B cell (primary cell): ENCODE data around the gene DHRS12. TPM values are rescaled to one million over a fixed set of nuclear protein-coding genes. Genes with fewer than 3 reads are reported as not detected.

Experiments
- ATAC-seq: fragments of 200-7000 bp; cut with Tn5 transposase; one replicate; pipeline ENCODE4 v1.10.0; 2021; ENCODE audit warnings: low read depth, mild to moderate bottlenecking, moderate number of reproducible peaks, moderate library complexity
- CTCF ChIA-PET: fragments of 350-600 bp; sonication (Branson Sonifier 250); formaldehyde crosslinking; loops from one replicate; lab custom pipeline; 2021; ENCODE audit warnings: antibody characterized with exemption, inconsistent platforms; lab: Charles Lee
- POLR2A ChIA-PET: fragments of 350-600 bp; sonication (Branson Sonifier 250); formaldehyde crosslinking; loops from one replicate; lab custom pipeline; 2021; ENCODE audit warnings: antibody characterized with exemption; lab: Charles Lee
- DNase-seq: peaks from one replicate; pipeline ENCODE4 v3.0.0; 2013
- H2AFZ ChIP-seq: 2 replicates; pipeline ENCODE4 v1.6.1; 2012; ENCODE audit warnings: mild to moderate bottlenecking, low read depth, low read length; ENCODE audit not compliant: insufficient read depth, poor library complexity, severe bottlenecking
- H3K27ac ChIP-seq, 2 donors: 1 replicate in 1 of 2; 2 replicates in 1 of 2; pipeline ENCODE4 v1.5.1; 2012 to 2013; ENCODE audit warnings: low read length in 2 of 2, mild to moderate bottlenecking in 2 of 2, moderate library complexity in 1 of 2
- H3K27me3 ChIP-seq, 4 experiments: fragments of 200-600 bp in 1 of 4; sonication (generic) in 1 of 4; replicated peaks in 1 of 4; 1 replicate in 2 of 4; 2 replicates in 2 of 4; pipeline versions ENCODE4 v1.6.1 to v1.7.0; 2013 to 2016; ENCODE audit warnings: low read length in 3 of 4, mild to moderate bottlenecking in 2 of 4, mixed read lengths in 1 of 4, moderate library complexity in 1 of 4; ENCODE audit not compliant: insufficient read depth in 4 of 4, control insufficient read depth in 3 of 4; ENCODE audit errors: control extremely low read depth in 1 of 4
- H3K36me3 ChIP-seq, 2 experiments: replicated peaks in 1 of 2; 1 replicate in 1 of 2; 2 replicates in 1 of 2; pipeline versions ENCODE4 v1.6.1 to v1.7.1; 2013; ENCODE audit warnings: low read length in 1 of 2; ENCODE audit not compliant: insufficient read depth in 2 of 2, control insufficient read depth in 1 of 2; ENCODE audit errors: control extremely low read depth in 1 of 2, extremely low read depth in 1 of 2
- H3K4me1 ChIP-seq, 2 donors: fragments of 200-600 bp in 1 of 2; sonication (generic) in 1 of 2; 1 replicate in 1 of 2; 2 replicates in 1 of 2; pipeline versions ENCODE4 v1.5.1 to v1.6.1; 2013 to 2017; ENCODE audit warnings: low read length in 2 of 2; ENCODE audit not compliant: control insufficient read depth in 2 of 2, insufficient read depth in 2 of 2
- H3K4me2 ChIP-seq: replicated peaks from 2 replicates; pipeline ENCODE3; 2012; ENCODE audit warnings: mild to moderate bottlenecking, low read depth, low read length; ENCODE audit not compliant: poor library complexity, severe bottlenecking
- H3K4me3 ChIP-seq, 5 experiments: fragments of 200-600 bp in 1 of 5; sonication (generic) in 1 of 5; 1 replicate in 3 of 5; 2 replicates in 2 of 5; pipeline versions ENCODE4 v1.5.1 to v1.7.0; 2011 to 2016; ENCODE audit warnings: low read length in 4 of 5, mild to moderate bottlenecking in 4 of 5, low read depth in 2 of 5, control low read depth in 1 of 5, moderate library complexity in 1 of 5; ENCODE audit not compliant: insufficient read depth in 1 of 5; ENCODE audit errors: control extremely low read depth in 1 of 5, extremely low read depth in 1 of 5
- H3K79me2 ChIP-seq: fragments of 200-600 bp; sonication (generic); one replicate; pipeline ENCODE4 v1.6.0; 2016; ENCODE audit warnings: low read length; ENCODE audit not compliant: control insufficient read depth, insufficient read depth
- H3K9ac ChIP-seq: fragments of 200-600 bp; sonication (generic); 2 replicates; pipeline ENCODE4 v1.6.1; 2017; ENCODE audit warnings: mild to moderate bottlenecking, low read length, moderate library complexity
- H3K9me3 ChIP-seq, 3 donors: one replicate each; pipeline versions ENCODE4 v1.6.1 to v1.7.1; 2013; ENCODE audit warnings: low read length in 2 of 3; ENCODE audit not compliant: control insufficient read depth in 2 of 3, insufficient read depth in 1 of 3; ENCODE audit errors: control extremely low read depth in 1 of 3
- H4K20me1 ChIP-seq: 2 replicates; pipeline ENCODE4 v1.6.0; 2012; ENCODE audit warnings: mild to moderate bottlenecking, low read length; ENCODE audit not compliant: insufficient read depth, control insufficient read depth, poor library complexity, severe bottlenecking
- H3K27ac Mint-ChIP-seq: one replicate; pipeline ENCODE4 v1.8.0; 2021; ENCODE audit warnings: mixed read lengths
- H3K27me3 Mint-ChIP-seq: one replicate; pipeline ENCODE4 v1.8.0; 2021; ENCODE audit warnings: mixed read lengths
- H3K4me1 Mint-ChIP-seq: one replicate; pipeline ENCODE4 v1.8.0; 2021; ENCODE audit warnings: mixed read lengths
- H3K4me3 Mint-ChIP-seq: one replicate; pipeline ENCODE4 v1.8.0; 2021; ENCODE audit warnings: mixed read lengths
- H3K9me3 Mint-ChIP-seq: one replicate; pipeline ENCODE4 v1.8.0; 2022; ENCODE audit warnings: mixed read lengths; ENCODE audit not compliant: insufficient read depth
- EZH2 ChIP-seq: IDR thresholded peaks from 2 replicates; pipeline ENCODE4 v1.6.1; 2012; ENCODE audit warnings: borderline replicate concordance, low read depth, mild to moderate bottlenecking, moderate library complexity, low read length; ENCODE audit not compliant: insufficient read depth, poor library complexity, severe bottlenecking
- WGBS: methylation state at CpG from one replicate; pipeline ENCODE4 v1.1.5; 2013; ENCODE audit warnings: missing lambda C conversion rate; ENCODE audit not compliant: insufficient coverage; 5-methylcytosine and 5-hydroxymethylcytosine counted together
- intact Hi-C: fragments of 100-400 bp; cut with micrococcal nuclease; formaldehyde crosslinking; loops from one replicate; pipeline ENCODE4 v1.10.0; 2022
- polyA plus RNA-seq: library from polyadenylated mRNA; depleted of rRNA; stranded (reverse); fragments of >200 nt; gene quantifications from 2 replicates; pipeline ENCODE4 v1.2.3, GENCODE V29; 2012
- total RNA-seq, 2 donors: library from RNA; stranded (reverse); fragments of 120-200 nt in 1 of 2; gene quantifications; 1 replicate in 1 of 2; 2 replicates in 1 of 2; pipeline versions ENCODE4 v1.2.3 to v1.2.4, GENCODE V29; 2013 to 2022
- TF ChIP-seq, protein P1 (sequence below): fragments of 200-600 bp; IDR thresholded peaks from one replicate; pipeline ENCODE4 v1.8.0; 2022; ENCODE audit warnings: antibody characterized with exemption, mild to moderate bottlenecking

Gene DHRS12
- total and polyA plus RNA-seq, 2 donors (not counting 1 experiment from before 2014, with no cell fraction given), result 12.0 to 23.2 TPM

DNA sequence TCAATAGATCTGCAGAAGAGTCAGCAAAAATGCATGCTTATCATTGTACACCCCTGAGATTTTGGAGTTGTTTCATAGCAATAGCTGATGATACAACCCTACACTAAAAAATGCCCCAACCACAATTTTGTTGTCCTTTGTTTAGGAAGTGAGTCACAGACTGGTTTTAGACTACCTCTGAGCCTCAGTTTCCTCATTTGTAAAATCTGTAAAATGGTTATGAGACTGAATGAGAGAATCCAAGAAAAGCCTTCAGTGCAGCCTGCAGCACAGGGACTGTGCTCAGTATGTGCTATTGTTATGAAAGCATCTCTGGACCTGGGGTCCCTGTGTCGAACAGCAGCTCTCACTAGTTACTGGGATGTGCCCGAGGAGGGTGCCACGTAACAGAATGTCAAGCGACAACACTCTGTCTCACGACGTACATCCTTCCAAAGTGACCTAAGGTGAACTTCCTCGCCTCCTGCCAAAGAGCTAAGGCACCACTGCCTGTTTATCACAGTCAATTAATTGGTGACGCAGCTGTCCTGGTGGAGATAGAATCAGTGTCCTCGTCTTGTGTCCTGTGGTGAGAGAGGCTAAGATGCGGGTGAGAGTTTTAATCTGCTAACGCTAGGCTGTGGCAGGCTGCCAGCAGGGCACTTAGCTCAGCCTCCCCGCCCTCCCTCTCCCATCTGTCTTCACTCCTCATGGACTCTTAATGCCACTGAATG, 18.1 kb downstream of the DHRS12 start:
- H3K27me3 Mint-ChIP-seq, result no peaks in the 10 kb centered on the region
- H3K4me1 ChIP-seq, result peaks cover 0 to 10% of the 10 kb centered on the region in 2 donors
- peaks cover 11% of the 10 kb centered on the region for H3K4me1 Mint-ChIP-seq
- H3K4me3 ChIP-seq, result no peak overlapping the region
- H3K4me2 ChIP-seq, result no peak overlapping the region
- no peak overlapping the region for H3K27ac Mint-ChIP-seq
- H3K27ac ChIP-seq, result no peak overlapping the region
- DNase-seq (no peak), ATAC-seq (no peak)
- no peaks in the 10 kb centered on the region for H3K9me3 ChIP-seq
- TF ChIP-seq, protein P1, sequence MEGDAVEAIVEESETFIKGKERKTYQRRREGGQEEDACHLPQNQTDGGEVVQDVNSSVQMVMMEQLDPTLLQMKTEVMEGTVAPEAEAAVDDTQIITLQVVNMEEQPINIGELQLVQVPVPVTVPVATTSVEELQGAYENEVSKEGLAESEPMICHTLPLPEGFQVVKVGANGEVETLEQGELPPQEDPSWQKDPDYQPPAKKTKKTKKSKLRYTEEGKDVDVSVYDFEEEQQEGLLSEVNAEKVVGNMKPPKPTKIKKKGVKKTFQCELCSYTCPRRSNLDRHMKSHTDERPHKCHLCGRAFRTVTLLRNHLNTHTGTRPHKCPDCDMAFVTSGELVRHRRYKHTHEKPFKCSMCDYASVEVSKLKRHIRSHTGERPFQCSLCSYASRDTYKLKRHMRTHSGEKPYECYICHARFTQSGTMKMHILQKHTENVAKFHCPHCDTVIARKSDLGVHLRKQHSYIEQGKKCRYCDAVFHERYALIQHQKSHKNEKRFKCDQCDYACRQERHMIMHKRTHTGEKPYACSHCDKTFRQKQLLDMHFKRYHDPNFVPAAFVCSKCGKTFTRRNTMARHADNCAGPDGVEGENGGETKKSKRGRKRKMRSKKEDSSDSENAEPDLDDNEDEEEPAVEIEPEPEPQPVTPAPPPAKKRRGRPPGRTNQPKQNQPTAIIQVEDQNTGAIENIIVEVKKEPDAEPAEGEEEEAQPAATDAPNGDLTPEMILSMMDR, result no peak
- no peak for TF ChIP-seq EZH2
- H3K79me2 ChIP-seq, result no peaks in the 10 kb centered on the region
- ChIA-PET POLR2A (no interaction called here), CTCF (interaction anchor here (1.0 kb wide), 1 partner anchor 15 kb away, joined by 3 read pairs; no protein-coding TSS in a partner anchor)
- no peak overlapping the region for H3K9ac ChIP-seq
- H3K4me3 Mint-ChIP-seq, result no peak overlapping the region
- H4K20me1 ChIP-seq, result no peaks in the 10 kb centered on the region
- H3K9me3 Mint-ChIP-seq, result no peaks in the 10 kb centered on the region
- H3K27me3 ChIP-seq, result no peaks in the 10 kb centered on the region
- WGBS, result 80% methylated on average over 9 of the region's 12 CpGs
- H2AFZ ChIP-seq, result no peak overlapping the region
- intact Hi-C loops, result no loop called here
- no peaks in the 10 kb centered on the region for H3K36me3 ChIP-seq

GRCh38 chr13:51784097-51784496, 19.9 kb downstream of the DHRS12 start:
- H3K4me1 Mint-ChIP-seq, result peaks cover 11% of the 10 kb centered on the region
- Histone ChIP-seq H3K9ac (no peak overlapping the region), H3K27me3 (no peaks in the 10 kb centered on the region)

More at GRCh38 chr13:51784097-51784496, 19.9 kb downstream of the DHRS12 start:
- TF ChIP-seq, protein P1, result no peak
- no peak for TF ChIP-seq EZH2
- Histone ChIP-seq H3K79me2 (no peaks in the 10 kb centered on the region), H3K4me3 (no peak overlapping the region), H2AFZ (no peak overlapping the region), H3K27ac (no peak overlapping the region), H3K4me2 (no peak overlapping the region), H3K9me3 (no peaks in the 10 kb centered on the region), H3K36me3 (no peaks in the 10 kb centered on the region), H4K20me1 (no peaks in the 10 kb centered on the region), H3K4me1 (peaks cover 0 to 10% of the 10 kb centered on the region in 2 donors)
- Mint-ChIP-seq H3K9me3 (no peaks in the 10 kb centered on the region), H3K27ac (no peak overlapping the region), H3K27me3 (no peaks in the 10 kb centered on the region), H3K4me3 (no peak overlapping the region)
- WGBS, result 93% methylated on average over 1 of the region's 1 CpG
- ChIA-PET POLR2A (no interaction called here), CTCF (no interaction called here)
- DNase-seq, result no peak
- no peak for ATAC-seq
- intact Hi-C loops, result no loop called here
